Breast epithelium (tissue), 3 donors: ENCODE measurements around the gene RFPL4A.

Experiments
- CTCF ChIP-seq, 3 donors: fragments of 450-650 bp; IDR thresholded peaks; one replicate each; pipeline ENCODE4 v1.5.1; 2016 to 2017; ENCODE audit warnings: antibody characterized with exemption in 3 of 3, mild to moderate bottlenecking in 3 of 3, moderate library complexity in 3 of 3
- POLR2A ChIP-seq: fragments of 450-650 bp; IDR thresholded peaks from one replicate; pipeline ENCODE4 v1.6.1; 2016; ENCODE audit warnings: antibody characterized with exemption, mild to moderate bottlenecking, moderate library complexity

- TF ChIP-seq CTCF (IDR thresholded peaks at IDR 0.05) = no peak
- TF ChIP-seq POLR2A = no peak
Observed at GRCh38 chr19:55738302-55738701, 20.6 kb upstream of the RFPL4A start, which contains the start of gene NLRP9.
